GM19397 (cell line): ENCODE results near the gene SARS1.
A peak's percentile ranks its signal among the peaks of the same experiment; 100 is the strongest.

Experiments used
- ATAC-seq: cut with Tn5 transposase; IDR thresholded peaks from one replicate; pipeline ENCODE4 v1.9.1; 2021; ENCODE audit warnings: mild to moderate bottlenecking, moderate library complexity; ENCODE audit not compliant: unreplicated experiment

The SARS1 gene

GRCh38 chr1:109259674-109260557 lies 46.2 kb downstream of the SARS1 start:
- ATAC-seq = no peak

- ATAC-seq = no peak
These were observed 47.3 kb downstream of the SARS1 start for GRCh38 chr1:109261006-109261405.

GRCh38 chr1:109261578-109261977 lies 47.9 kb downstream of the SARS1 start:
- no peak for ATAC-seq

- ATAC-seq = no peak
These were observed 48.7 kb downstream of the SARS1 start for GRCh38 chr1:109262231-109263055.

- ATAC-seq = no peak
These were observed 49.5 kb downstream of the SARS1 start for GRCh38 chr1:109263234-109263596.

GRCh38 chr1:109263597-109264378 lies 50.1 kb downstream of the SARS1 start:
- peak; percentile 81 for ATAC-seq

GRCh38 chr1:109264379-109264755 lies 50.6 kb downstream of the SARS1 start:
- no peak for ATAC-seq

- ATAC-seq = no peak
These were observed 51.3 kb downstream of the SARS1 start for GRCh38 chr1:109265016-109265415.

- ATAC-seq = no peak
These were observed 52.1 kb downstream of the SARS1 start for GRCh38 chr1:109265741-109266330.

GRCh38 chr1:109266965-109267364 lies 53.2 kb downstream of the SARS1 start:
- ATAC-seq = no peak

- ATAC-seq = no peak
These were observed 54.1 kb downstream of the SARS1 start for GRCh38 chr1:109267743-109268300.

- ATAC-seq = no peak
These were observed 54.9 kb downstream of the SARS1 start for GRCh38 chr1:109268431-109269211.

- no peak for ATAC-seq
These were observed 55.7 kb downstream of the SARS1 start for GRCh38 chr1:109269212-109269980.

- ATAC-seq = no peak
These were observed 56.4 kb downstream of the SARS1 start for GRCh38 chr1:109269981-109270622.

- ATAC-seq = no peak
These were observed 57.1 kb downstream of the SARS1 start for GRCh38 chr1:109270623-109271317.

GRCh38 chr1:109271458-109271857 lies 57.7 kb downstream of the SARS1 start:
- ATAC-seq = no peak

- no peak for ATAC-seq
These were observed 58.5 kb downstream of the SARS1 start for GRCh38 chr1:109272021-109272799.
